ENCODE results near the gene HSBP1L1.

DNA sequence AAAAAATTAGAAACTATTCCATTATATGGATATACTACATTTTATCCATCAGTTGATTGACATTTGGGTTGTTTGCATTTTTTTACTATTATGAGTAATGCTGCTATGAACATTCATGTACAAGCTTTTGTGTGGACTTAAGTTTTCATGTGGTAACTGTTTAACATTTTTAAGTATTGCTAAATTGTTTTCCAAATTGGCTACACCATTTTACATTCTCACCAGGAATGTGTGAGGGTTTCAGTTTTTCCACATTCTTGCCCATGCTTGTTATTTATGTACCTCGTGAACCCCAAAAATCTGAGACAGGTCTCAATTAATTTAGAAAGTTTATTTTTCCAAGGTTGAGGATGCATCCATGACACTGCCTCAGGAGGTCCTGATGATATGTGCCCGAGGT lies 27.1 kb downstream of the HSBP1L1 start:
- no peak for TF ChIP-seq POLR2A (IDR thresholded peaks at IDR 0.05)
- TF ChIP-seq, protein P1, sequence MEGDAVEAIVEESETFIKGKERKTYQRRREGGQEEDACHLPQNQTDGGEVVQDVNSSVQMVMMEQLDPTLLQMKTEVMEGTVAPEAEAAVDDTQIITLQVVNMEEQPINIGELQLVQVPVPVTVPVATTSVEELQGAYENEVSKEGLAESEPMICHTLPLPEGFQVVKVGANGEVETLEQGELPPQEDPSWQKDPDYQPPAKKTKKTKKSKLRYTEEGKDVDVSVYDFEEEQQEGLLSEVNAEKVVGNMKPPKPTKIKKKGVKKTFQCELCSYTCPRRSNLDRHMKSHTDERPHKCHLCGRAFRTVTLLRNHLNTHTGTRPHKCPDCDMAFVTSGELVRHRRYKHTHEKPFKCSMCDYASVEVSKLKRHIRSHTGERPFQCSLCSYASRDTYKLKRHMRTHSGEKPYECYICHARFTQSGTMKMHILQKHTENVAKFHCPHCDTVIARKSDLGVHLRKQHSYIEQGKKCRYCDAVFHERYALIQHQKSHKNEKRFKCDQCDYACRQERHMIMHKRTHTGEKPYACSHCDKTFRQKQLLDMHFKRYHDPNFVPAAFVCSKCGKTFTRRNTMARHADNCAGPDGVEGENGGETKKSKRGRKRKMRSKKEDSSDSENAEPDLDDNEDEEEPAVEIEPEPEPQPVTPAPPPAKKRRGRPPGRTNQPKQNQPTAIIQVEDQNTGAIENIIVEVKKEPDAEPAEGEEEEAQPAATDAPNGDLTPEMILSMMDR (IDR thresholded peaks at IDR 0.05) = no peak
- TF ChIP-seq POLR2AphosphoS5 (IDR thresholded peaks at IDR 0.05) = no peak
